Mesenchymal stem cell (in vitro differentiated cells and primary cell): Measurements from ENCODE around the gene RYR1.

Experiments
- DNase-seq: peaks from one replicate; pipeline ENCODE4 v3.0.0-alpha.2; 2013
- H2AFZ ChIP-seq: one replicate; pipeline ENCODE4 v1.6.1; 2013; ENCODE audit warnings: low read depth, mild to moderate bottlenecking, control low read depth, inconsistent platforms, low read length, moderate library complexity
- H2AK5ac ChIP-seq: 2 replicates; pipeline ENCODE4 v1.6.1; 2013; ENCODE audit warnings: low read length, moderate library complexity, mild to moderate bottlenecking, inconsistent platforms; ENCODE audit not compliant: severe bottlenecking
- H2BK120ac ChIP-seq: one replicate; pipeline ENCODE4 v1.6.1; 2013; ENCODE audit warnings: low read depth, mild to moderate bottlenecking, inconsistent platforms, low read length, moderate library complexity
- H2BK12ac ChIP-seq, 2 experiments: one replicate each; pipeline ENCODE4 v1.6.1; 2013; ENCODE audit warnings: inconsistent platforms in 2 of 2, low read length in 2 of 2, mild to moderate bottlenecking in 2 of 2, moderate library complexity in 2 of 2, control low read depth in 1 of 2
- H2BK15ac ChIP-seq: one replicate; pipeline ENCODE4 v1.6.1; 2013; ENCODE audit warnings: mild to moderate bottlenecking, low read depth, inconsistent platforms; ENCODE audit not compliant: poor library complexity, severe bottlenecking
- H2BK5ac ChIP-seq: 2 replicates; pipeline ENCODE4 v1.6.1; 2013; ENCODE audit warnings: low read depth, mild to moderate bottlenecking, low read length, control low read depth, inconsistent platforms; ENCODE audit not compliant: poor library complexity, severe bottlenecking
- H3K14ac ChIP-seq, 2 experiments: one replicate each; pipeline ENCODE4 v1.6.1; 2013; ENCODE audit warnings: inconsistent platforms in 2 of 2, low read length in 2 of 2, control low read depth in 1 of 2, mild to moderate bottlenecking in 1 of 2, moderate library complexity in 1 of 2
- H3K18ac ChIP-seq, 2 experiments: one replicate each; pipeline ENCODE4 v1.6.1; 2013; ENCODE audit warnings: inconsistent platforms in 2 of 2, low read length in 2 of 2, control low read depth in 1 of 2, low read depth in 1 of 2, mild to moderate bottlenecking in 1 of 2
- H3K23ac ChIP-seq, 2 experiments: one replicate each; pipeline ENCODE4 v1.6.1; 2013; ENCODE audit warnings: inconsistent platforms in 2 of 2, low read length in 2 of 2, mild to moderate bottlenecking in 2 of 2, moderate library complexity in 2 of 2, control low read depth in 1 of 2
- H3K27ac ChIP-seq: 2 replicates; pipeline ENCODE4 v1.5.1; 2013; ENCODE audit warnings: mild to moderate bottlenecking, moderate library complexity, low read length, control low read depth, inconsistent platforms; ENCODE audit not compliant: poor library complexity, severe bottlenecking
- H3K27me3 ChIP-seq, 2 experiments: 2 replicates each; pipeline versions ENCODE4 v1.6.1 to v1.7.0; 2013; ENCODE audit warnings: low read length in 2 of 2, mild to moderate bottlenecking in 2 of 2, moderate library complexity in 2 of 2, control low read depth in 1 of 2, inconsistent platforms in 1 of 2; ENCODE audit not compliant: control insufficient read depth in 1 of 2, insufficient read depth in 1 of 2
- H3K36me3 ChIP-seq, 2 experiments: 2 replicates each; pipeline versions ENCODE4 v1.6.1 to v1.7.0; 2013; ENCODE audit warnings: low read length in 2 of 2, control low read depth in 1 of 2, inconsistent platforms in 1 of 2, low read depth in 1 of 2, mild to moderate bottlenecking in 1 of 2; ENCODE audit not compliant: insufficient read depth in 2 of 2, control insufficient read depth in 1 of 2
- H3K4ac ChIP-seq, 2 experiments: one replicate each; pipeline ENCODE4 v1.6.1; 2013; ENCODE audit warnings: inconsistent platforms in 2 of 2, low read length in 2 of 2, mild to moderate bottlenecking in 2 of 2, moderate library complexity in 2 of 2, control low read depth in 1 of 2, low read depth in 1 of 2
- H3K4me1 ChIP-seq: 2 replicates; pipeline ENCODE4 v1.6.1; 2013; ENCODE audit warnings: low read depth, low read length, control low read depth; ENCODE audit not compliant: control insufficient read depth, insufficient read depth
- H3K4me2 ChIP-seq: 2 replicates; pipeline ENCODE4 v1.6.1; 2013; ENCODE audit warnings: low read length, mild to moderate bottlenecking, inconsistent platforms; ENCODE audit not compliant: poor library complexity, severe bottlenecking
- H3K4me3 ChIP-seq, 2 experiments: 2 replicates each; pipeline versions ENCODE4 v1.5.1 to v1.7.0; 2013; ENCODE audit warnings: low read length in 2 of 2, mild to moderate bottlenecking in 2 of 2, control low read depth in 1 of 2, low read depth in 1 of 2; ENCODE audit not compliant: insufficient read depth in 1 of 2
- H3K79me1 ChIP-seq: replicated peaks from 2 replicates; pipeline ENCODE4 v1.6.1; 2013; ENCODE audit warnings: mild to moderate bottlenecking, control low read depth, low read length, inconsistent platforms; ENCODE audit not compliant: poor library complexity, severe bottlenecking
- H3K9ac ChIP-seq: 2 replicates; pipeline ENCODE4 v1.7.0; 2013; ENCODE audit warnings: mild to moderate bottlenecking, low read length, moderate library complexity
- H3K9me3 ChIP-seq: 2 replicates; pipeline ENCODE4 v1.7.0; 2013; ENCODE audit warnings: mild to moderate bottlenecking, low read length; ENCODE audit not compliant: control insufficient read depth
- H4K8ac ChIP-seq: one replicate; pipeline ENCODE4 v1.6.1; 2013; ENCODE audit warnings: inconsistent platforms, mild to moderate bottlenecking, low read length, moderate library complexity
- H4K91ac ChIP-seq: one replicate; pipeline ENCODE4 v1.6.1; 2013; ENCODE audit warnings: mild to moderate bottlenecking, low read length, inconsistent platforms
- WGBS: methylation state at CpG from one replicate; pipeline ENCODE4 v1.1.7; 2013; ENCODE audit warnings: mixed read lengths; 5-methylcytosine and 5-hydroxymethylcytosine counted together

Gene RYR1

GRCh38 chr19:38538386-38538785, 104.9 kb downstream of the RYR1 start:
- Histone ChIP-seq H2AK5ac (no peak overlapping the region), H3K9me3 (peaks cover 17% of the 10 kb centered on the region), H2AFZ (no peak overlapping the region), H2BK120ac (no peak overlapping the region), H2BK12ac (no peak overlapping the region), H3K23ac (no peak overlapping the region), H3K14ac (no peak overlapping the region), H3K4me2 (no peak overlapping the region), H3K9ac (no peak overlapping the region), H3K4me3 (no peak overlapping the region), H3K4me1 (no peaks in the 10 kb centered on the region), H2BK15ac (no peak overlapping the region), H3K79me1 (no peaks in the 10 kb centered on the region), H4K8ac (no peak overlapping the region), H2BK5ac (no peak overlapping the region), H3K4ac (no peak overlapping the region), H3K36me3 (no peaks in the 10 kb centered on the region), H4K91ac (no peak overlapping the region), H3K18ac (no peak overlapping the region), H3K27me3 (peaks cover 0 to 3% of the 10 kb centered on the region in 2 experiments), H3K27ac (no peak overlapping the region)
- 84% methylated on average over 2 of the region's 3 CpGs for WGBS
- DNase-seq: no peak

- Histone ChIP-seq H2BK120ac (no peak overlapping the region), H3K23ac (no peak overlapping the region), H3K4me2 (no peak overlapping the region), H4K8ac (no peak overlapping the region), H2BK12ac (no peak overlapping the region), H3K9me3 (peaks cover 17% of the 10 kb centered on the region), H2BK15ac (no peak overlapping the region), H3K4ac (no peak overlapping the region), H3K14ac (no peak overlapping the region), H3K79me1 (no peaks in the 10 kb centered on the region), H3K27me3 (peaks cover 0 to 3% of the 10 kb centered on the region in 2 experiments), H3K36me3 (no peaks in the 10 kb centered on the region), H3K4me3 (no peak overlapping the region), H4K91ac (no peak overlapping the region), H2AK5ac (no peak overlapping the region), H2AFZ (no peak overlapping the region), H3K9ac (no peak overlapping the region), H3K4me1 (no peaks in the 10 kb centered on the region), H2BK5ac (no peak overlapping the region), H3K27ac (no peak overlapping the region), H3K18ac (no peak overlapping the region)
- DNase-seq: no peak
- 65% methylated on average over 2 of the region's 6 CpGs for WGBS
Observed at GRCh38 chr19:38538793-38539528, 105.5 kb downstream of the RYR1 start.

- Histone ChIP-seq H3K79me1 (no peaks in the 10 kb centered on the region), H2AK5ac (no peak overlapping the region), H3K23ac (no peak overlapping the region), H3K18ac (no peak overlapping the region), H2AFZ (no peak overlapping the region), H3K4ac (no peak overlapping the region), H3K4me1 (peaks cover 3% of the 10 kb centered on the region), H3K9me3 (peaks cover 11% of the 10 kb centered on the region), H3K27me3 (peaks cover 0 to 3% of the 10 kb centered on the region in 2 experiments), H3K4me3 (no peak overlapping the region), H4K91ac (no peak overlapping the region), H2BK15ac (no peak overlapping the region), H4K8ac (no peak overlapping the region), H3K4me2 (no peak overlapping the region), H2BK12ac (no peak overlapping the region), H2BK120ac (no peak overlapping the region), H3K14ac (no peak overlapping the region), H3K27ac (no peak overlapping the region), H3K36me3 (no peaks in the 10 kb centered on the region), H2BK5ac (no peak overlapping the region), H3K9ac (no peak overlapping the region)
- DNase-seq: no peak
- WGBS: 43% methylated on average over 1 of the region's 1 CpG
Observed at GRCh38 chr19:38539751-38540150, 106.3 kb downstream of the RYR1 start.

- Histone ChIP-seq H3K4me3 (no peak overlapping the region), H4K8ac (no peak overlapping the region), H3K4me1 (peaks cover 3% of the 10 kb centered on the region), H3K36me3 (no peaks in the 10 kb centered on the region), H3K4me2 (no peak overlapping the region), H2AFZ (no peak overlapping the region), H3K23ac (no peak overlapping the region), H2BK12ac (no peak overlapping the region), H2BK120ac (no peak overlapping the region), H3K27ac (no peak overlapping the region), H4K91ac (no peak overlapping the region), H3K18ac (no peak overlapping the region), H2BK5ac (no peak overlapping the region), H3K14ac (no peak overlapping the region), H2AK5ac (no peak overlapping the region), H3K4ac (no peak overlapping the region), H3K79me1 (no peaks in the 10 kb centered on the region), H3K9me3 (no peaks in the 10 kb centered on the region), H3K27me3 (peaks cover 0 to 3% of the 10 kb centered on the region in 2 experiments), H2BK15ac (no peak overlapping the region), H3K9ac (no peak overlapping the region)
- no peak for DNase-seq
- no CpG with 5 or more reads among the region's 4 CpGs for WGBS
Observed at GRCh38 chr19:38542040-38542439, 108.5 kb downstream of the RYR1 start.
